A549 (cell line): ENCODE results near the gene IGSF5.

ENCODE experiments used
- HDAC2 ChIP-seq: fragments of 200-600 bp; sonication (generic); IDR thresholded peaks from 2 replicates; pipeline ENCODE4 v1.6.1; 2016
- SMC3 ChIP-seq: fragments of >200 bp; sonication (Bioruptor Twin); formaldehyde crosslinking; IDR thresholded peaks from 3 replicates; pipeline ENCODE4 v1.6.1; 2018; ENCODE audit warnings: inconsistent platforms
- TF ChIP-seq, protein P1 (sequence below): fragments of >200 bp; sonication (Bioruptor Twin); formaldehyde crosslinking; IDR thresholded peaks from 3 replicates; pipeline ENCODE4 v1.5.1; 2016

DNA sequence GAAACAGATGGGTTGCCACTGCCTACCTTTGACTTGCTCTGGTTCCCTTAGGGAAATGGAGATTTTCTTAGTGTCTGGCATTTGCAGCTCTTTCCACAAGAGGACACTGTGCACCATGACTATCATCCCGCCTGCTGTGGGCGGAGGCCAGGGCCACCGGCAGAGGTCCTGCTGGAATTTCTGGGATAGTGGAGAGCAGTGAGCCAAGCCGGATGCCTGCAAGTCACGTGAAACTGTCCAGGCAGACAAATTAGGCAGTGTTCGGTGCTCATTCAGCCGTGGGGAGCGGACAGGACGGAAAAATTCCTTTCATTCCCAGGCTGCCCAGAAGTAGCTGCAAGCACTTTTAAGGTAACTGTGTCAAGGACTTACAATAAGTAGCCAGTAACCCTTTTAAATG is 43.4 kb downstream of the IGSF5 start:
- TF ChIP-seq SMC3, result peak; percentile 63
- TF ChIP-seq, protein P1, sequence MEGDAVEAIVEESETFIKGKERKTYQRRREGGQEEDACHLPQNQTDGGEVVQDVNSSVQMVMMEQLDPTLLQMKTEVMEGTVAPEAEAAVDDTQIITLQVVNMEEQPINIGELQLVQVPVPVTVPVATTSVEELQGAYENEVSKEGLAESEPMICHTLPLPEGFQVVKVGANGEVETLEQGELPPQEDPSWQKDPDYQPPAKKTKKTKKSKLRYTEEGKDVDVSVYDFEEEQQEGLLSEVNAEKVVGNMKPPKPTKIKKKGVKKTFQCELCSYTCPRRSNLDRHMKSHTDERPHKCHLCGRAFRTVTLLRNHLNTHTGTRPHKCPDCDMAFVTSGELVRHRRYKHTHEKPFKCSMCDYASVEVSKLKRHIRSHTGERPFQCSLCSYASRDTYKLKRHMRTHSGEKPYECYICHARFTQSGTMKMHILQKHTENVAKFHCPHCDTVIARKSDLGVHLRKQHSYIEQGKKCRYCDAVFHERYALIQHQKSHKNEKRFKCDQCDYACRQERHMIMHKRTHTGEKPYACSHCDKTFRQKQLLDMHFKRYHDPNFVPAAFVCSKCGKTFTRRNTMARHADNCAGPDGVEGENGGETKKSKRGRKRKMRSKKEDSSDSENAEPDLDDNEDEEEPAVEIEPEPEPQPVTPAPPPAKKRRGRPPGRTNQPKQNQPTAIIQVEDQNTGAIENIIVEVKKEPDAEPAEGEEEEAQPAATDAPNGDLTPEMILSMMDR, result peak; percentile 64
- no peak for TF ChIP-seq HDAC2
